GM12801 (cell line): ENCODE measurements around the gene CCDC102B.

Experiments used
- CTCF ChIP-seq: IDR thresholded peaks from one replicate; pipeline ENCODE4 v1.5.1; 2011; ENCODE audit warnings: control low read depth; ENCODE audit not compliant: insufficient read length; ENCODE audit errors: extremely low read depth

Gene CCDC102B

GRCh38 chr18:69044215-69044614 lies 246.3 kb downstream of the CCDC102B start:
- TF ChIP-seq CTCF: no peak

- no peak for TF ChIP-seq CTCF
Observed at GRCh38 chr18:69064063-69064462, 266.2 kb downstream of the CCDC102B start.

- no peak for TF ChIP-seq CTCF
Observed at GRCh38 chr18:69067048-69067447, 269.2 kb downstream of the CCDC102B start.

- TF ChIP-seq CTCF: no peak
Observed at GRCh38 chr18:69071680-69072079, 273.8 kb downstream of the CCDC102B start.

GRCh38 chr18:69081846-69082245 lies 284.0 kb downstream of the CCDC102B start:
- no peak for TF ChIP-seq CTCF

- no peak for TF ChIP-seq CTCF
Observed at GRCh38 chr18:69082499-69082898, 284.6 kb downstream of the CCDC102B start.

GRCh38 chr18:69085951-69086350 lies 288.1 kb downstream of the CCDC102B start:
- no peak for TF ChIP-seq CTCF

- TF ChIP-seq CTCF: no peak
Observed at GRCh38 chr18:69088973-69089372, 291.1 kb downstream of the CCDC102B start.
